AG09309 (cell line): Measurements from ENCODE around the gene CYFIP1.

Experiments used
- DNase-seq: peaks from one replicate; pipeline ENCODE4 v3.0.0-alpha.2; 2010; ENCODE audit warnings: low read depth
- H3K4me3 ChIP-seq: 2 replicates; pipeline ENCODE4 v1.5.1; 2011; ENCODE audit warnings: mild to moderate bottlenecking, low read depth, low read length, moderate library complexity; ENCODE audit not compliant: control insufficient read depth
- CTCF ChIP-seq: IDR thresholded peaks from 2 replicates; pipeline ENCODE4 v1.5.1; 2011; ENCODE audit warnings: mild to moderate bottlenecking, low read depth, low read length, inconsistent platforms; ENCODE audit not compliant: insufficient read depth, control insufficient read depth; ENCODE audit errors: missing control alignments

CYFIP1 gene

GRCh38 chr15:22861161-22861560 lies 119.0 kb downstream of the CYFIP1 start:
- no peak overlapping the region for H3K4me3 ChIP-seq
- TF ChIP-seq CTCF: no peak
- no peak for DNase-seq

- no peak overlapping the region for H3K4me3 ChIP-seq
- DNase-seq: no peak
- TF ChIP-seq CTCF: no peak
These were observed 123.5 kb downstream of the CYFIP1 start for GRCh38 chr15:22856659-22857058.

GRCh38 chr15:22855791-22856190 lies 124.4 kb downstream of the CYFIP1 start:
- TF ChIP-seq CTCF: no peak
- DNase-seq: no peak
- H3K4me3 ChIP-seq: no peak overlapping the region

GRCh38 chr15:22851513-22851912 lies 128.7 kb downstream of the CYFIP1 start:
- DNase-seq: no peak
- H3K4me3 ChIP-seq: no peak overlapping the region
- no peak for TF ChIP-seq CTCF

- no peak overlapping the region for H3K4me3 ChIP-seq
- no peak for DNase-seq
- no peak for TF ChIP-seq CTCF
These were observed 130.1 kb downstream of the CYFIP1 start for GRCh38 chr15:22850055-22850454.

GRCh38 chr15:22846073-22846472 lies 134.1 kb downstream of the CYFIP1 start:
- DNase-seq: no peak
- TF ChIP-seq CTCF: no peak
- H3K4me3 ChIP-seq: no peak overlapping the region

GRCh38 chr15:22845289-22845900 lies 134.8 kb downstream of the CYFIP1 start:
- TF ChIP-seq CTCF: no peak

More at GRCh38 chr15:22845289-22845900, 134.8 kb downstream of the CYFIP1 start:
- DNase-seq: no peak
- no peak overlapping the region for H3K4me3 ChIP-seq
